Mesendoderm (in vitro differentiated cells): ENCODE measurements around the gene SIPA1L2.
"Not testable (repeated sequence)": the region's sequence is repeated elsewhere in the genome, so short reads cannot be mapped to it uniquely, and the experiment has no call there.

ENCODE experiments used
- DNase-seq: peaks from one replicate; pipeline ENCODE4 v3.0.0; 2013
- H2AK5ac ChIP-seq: 2 replicates; pipeline ENCODE4 v1.6.1; 2013; ENCODE audit warnings: low read length, inconsistent platforms
- H2BK120ac ChIP-seq: 2 replicates; pipeline ENCODE4 v1.6.1; 2013; ENCODE audit warnings: low read depth, mild to moderate bottlenecking, low read length, moderate library complexity, mixed read lengths
- H2BK15ac ChIP-seq: replicated peaks from 2 replicates; pipeline ENCODE4 v1.6.1; 2013; ENCODE audit warnings: low read depth, mild to moderate bottlenecking, moderate library complexity
- H2BK5ac ChIP-seq: 2 replicates; pipeline ENCODE4 v1.6.1; 2013; ENCODE audit warnings: low read length, inconsistent platforms
- H3K18ac ChIP-seq: 2 replicates; pipeline ENCODE4 v1.6.1; 2013; ENCODE audit warnings: mild to moderate bottlenecking, low read length, mixed read lengths
- H3K23ac ChIP-seq: one replicate; pipeline ENCODE4 v1.6.1; 2013; ENCODE audit warnings: low read length
- H3K27ac ChIP-seq: 2 replicates; pipeline ENCODE4 v1.5.1; 2013; ENCODE audit warnings: low read depth, mild to moderate bottlenecking, inconsistent platforms, low read length, moderate library complexity
- H3K27me3 ChIP-seq: 2 replicates; pipeline ENCODE4 v1.6.1; 2013; ENCODE audit warnings: low read length, control low read depth, mild to moderate bottlenecking, inconsistent platforms; ENCODE audit not compliant: insufficient read depth, poor library complexity
- H3K36me3 ChIP-seq: 2 replicates; pipeline ENCODE4 v1.6.1; 2013; ENCODE audit warnings: low read length, inconsistent platforms; ENCODE audit not compliant: control insufficient read depth, insufficient read depth
- H3K4ac ChIP-seq: one replicate; pipeline ENCODE4 v1.6.1; 2013; ENCODE audit warnings: low read depth, mild to moderate bottlenecking, low read length, moderate library complexity
- H3K4me1 ChIP-seq: 2 replicates; pipeline ENCODE4 v1.6.1; 2013; ENCODE audit warnings: low read depth, low read length, inconsistent platforms; ENCODE audit not compliant: control insufficient read depth
- H3K4me2 ChIP-seq: 2 replicates; pipeline ENCODE4 v1.6.1; 2013; ENCODE audit warnings: low read length
- H3K4me3 ChIP-seq: 2 replicates; pipeline ENCODE4 v1.5.1; 2013; ENCODE audit warnings: mild to moderate bottlenecking, low read length
- H3K56ac ChIP-seq: one replicate; pipeline ENCODE4 v1.6.1; 2013; ENCODE audit warnings: low read length
- H3K79me1 ChIP-seq: 2 replicates; pipeline ENCODE4 v1.6.1; 2013; ENCODE audit warnings: low read length, inconsistent platforms
- H3K79me2 ChIP-seq: 2 replicates; pipeline ENCODE4 v1.6.1; 2013; ENCODE audit warnings: mild to moderate bottlenecking, low read length; ENCODE audit not compliant: control insufficient read depth, insufficient read depth
- H3K9ac ChIP-seq: 2 replicates; pipeline ENCODE4 v1.6.1; 2013; ENCODE audit warnings: low read length, inconsistent platforms
- H4K5ac ChIP-seq: one replicate; pipeline ENCODE4 v1.6.1; 2013; ENCODE audit warnings: low read length
- H4K8ac ChIP-seq: one replicate; pipeline ENCODE4 v1.6.1; 2013; ENCODE audit warnings: low read depth, mild to moderate bottlenecking, control low read depth, low read length, moderate library complexity
- WGBS: extraction: QIAGEN DNeasy Blood & Tissue Kit; methylation state at CpG from one replicate; pipeline ENCODE4 v1.1.7; 2013; ENCODE audit warnings: low lambda C conversion rate, missing lambda C conversion rate; ENCODE audit not compliant: insufficient coverage; ENCODE audit errors: extremely low coverage; 5-methylcytosine and 5-hydroxymethylcytosine counted together

Gene SIPA1L2

DNA sequence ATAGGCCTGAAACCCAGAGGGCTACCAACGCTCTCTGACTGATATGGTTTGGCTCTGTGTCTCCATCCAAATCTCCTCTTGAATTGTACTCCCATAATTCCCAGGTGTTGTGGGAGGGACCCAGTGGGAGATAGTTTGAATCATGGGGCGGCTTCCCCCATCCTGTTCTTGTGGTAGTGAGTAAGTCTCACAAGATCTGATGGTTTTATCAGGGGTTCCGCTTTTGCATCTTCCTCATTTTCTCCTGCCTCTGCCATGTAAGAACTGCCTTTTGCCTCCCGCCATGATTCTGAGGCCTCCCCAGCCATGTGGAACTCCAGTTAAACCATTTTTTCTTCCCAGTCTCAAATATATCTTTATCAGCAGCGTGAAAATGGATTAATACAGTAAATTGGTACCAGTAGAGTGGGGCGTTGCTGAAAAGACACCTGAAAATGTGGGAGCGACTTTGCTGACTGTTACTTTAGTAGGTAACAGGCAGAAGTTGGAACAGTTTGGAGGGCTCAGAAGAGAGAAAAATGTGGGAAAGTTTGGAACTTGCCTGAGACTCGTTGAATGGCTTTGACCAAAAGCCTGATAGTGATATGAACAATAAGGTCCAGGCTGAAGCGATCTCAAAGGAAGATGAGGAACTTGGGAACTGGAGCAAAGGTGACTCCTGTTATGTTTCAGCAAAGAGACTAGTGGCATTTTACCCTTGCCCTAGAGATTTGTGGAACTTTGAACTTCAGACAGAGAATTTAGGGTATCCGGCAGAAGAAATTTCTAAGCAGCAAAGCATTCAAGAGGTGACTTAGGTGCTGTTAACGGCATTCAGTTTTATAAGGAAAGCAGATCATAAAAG lies 18.8 kb downstream of the SIPA1L2 start:
- not testable (repeated sequence) for H3K4me3 ChIP-seq, DNase-seq, H3K4ac ChIP-seq, H3K23ac ChIP-seq, H3K27me3 ChIP-seq, H4K5ac ChIP-seq, H2BK15ac ChIP-seq, H3K56ac ChIP-seq, H3K18ac ChIP-seq, H3K9ac ChIP-seq, H3K27ac ChIP-seq, H4K8ac ChIP-seq, H3K4me2 ChIP-seq, H3K36me3 ChIP-seq, H2BK120ac ChIP-seq, H2BK5ac ChIP-seq, H2AK5ac ChIP-seq
- no CpG with 5 or more reads among the region's 11 CpGs for WGBS
- Histone ChIP-seq H3K79me2 (peaks cover 55% of the 10 kb centered on the region), H3K79me1 (peaks cover 16% of the 10 kb centered on the region), H3K4me1 (peaks cover 14% of the 10 kb centered on the region)

- no CpG with 5 or more reads among the region's 6 CpGs for WGBS
- no peak overlapping the region for H3K27ac ChIP-seq
- peaks cover 49% of the 10 kb centered on the region for H3K79me2 ChIP-seq
- H3K79me1 ChIP-seq: peaks cover 18% of the 10 kb centered on the region
- H3K4me1 ChIP-seq: peaks cover 11% of the 10 kb centered on the region
- H2BK15ac ChIP-seq: no peak overlapping the region
- no peak overlapping the region for H3K18ac ChIP-seq
- H3K56ac ChIP-seq: peak overlapping the region; percentile 22
- DNase-seq: no peak
- H3K27me3 ChIP-seq: no peaks in the 10 kb centered on the region
- no peak overlapping the region for H3K4ac ChIP-seq
- no peak overlapping the region for H2BK120ac ChIP-seq
- H3K9ac ChIP-seq: no peak overlapping the region
- H4K5ac ChIP-seq: no peak overlapping the region
- no peak overlapping the region for H3K4me2 ChIP-seq
- H2AK5ac ChIP-seq: no peak overlapping the region
- no peak overlapping the region for H2BK5ac ChIP-seq
- no peaks in the 10 kb centered on the region for H3K36me3 ChIP-seq
- H3K4me3 ChIP-seq: no peak overlapping the region
- no peak overlapping the region for H4K8ac ChIP-seq
- no peak overlapping the region for H3K23ac ChIP-seq
Observed at GRCh38 chr1:232610192-232610901, 19.6 kb downstream of the SIPA1L2 start.

DNA sequence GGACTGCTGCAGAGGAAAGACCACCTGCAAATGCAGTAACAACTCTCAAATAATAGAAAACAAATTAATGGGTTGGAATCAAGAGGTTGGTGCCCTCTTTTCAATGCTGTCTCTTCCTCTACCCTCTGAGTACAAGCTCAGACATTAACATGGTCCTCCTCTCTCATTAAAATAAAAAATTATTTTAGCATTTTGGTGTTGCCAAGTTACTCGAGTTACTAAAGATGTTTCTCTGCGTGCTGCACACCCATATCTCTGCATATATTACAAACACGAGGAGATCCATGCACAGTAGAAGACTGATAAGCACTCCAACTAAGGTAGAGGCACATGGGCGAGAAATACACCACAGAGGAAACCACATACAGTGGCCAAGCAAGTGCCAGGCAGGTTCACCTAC lies 21.5 kb downstream of the SIPA1L2 start:
- no peak overlapping the region for H2AK5ac ChIP-seq
- no CpG with 5 or more reads among the region's 4 CpGs for WGBS
- DNase-seq: no peak
- H2BK5ac ChIP-seq: no peak overlapping the region
- H3K4me3 ChIP-seq: no peak overlapping the region
- H3K36me3 ChIP-seq: no peaks in the 10 kb centered on the region
- H3K79me1 ChIP-seq: peaks cover 12% of the 10 kb centered on the region
- no peak overlapping the region for H3K18ac ChIP-seq
- no peak overlapping the region for H3K4ac ChIP-seq
- no peak overlapping the region for H3K56ac ChIP-seq
- no peak overlapping the region for H2BK15ac ChIP-seq
- H3K4me1 ChIP-seq: peaks cover 1% of the 10 kb centered on the region
- no peak overlapping the region for H3K27ac ChIP-seq
- no peak overlapping the region for H2BK120ac ChIP-seq
- H3K4me2 ChIP-seq: no peak overlapping the region
- peaks cover 47% of the 10 kb centered on the region for H3K79me2 ChIP-seq
- H4K5ac ChIP-seq: no peak overlapping the region
- no peak overlapping the region for H3K23ac ChIP-seq
- H3K9ac ChIP-seq: no peak overlapping the region
- no peaks in the 10 kb centered on the region for H3K27me3 ChIP-seq
- H4K8ac ChIP-seq: no peak overlapping the region

DNA sequence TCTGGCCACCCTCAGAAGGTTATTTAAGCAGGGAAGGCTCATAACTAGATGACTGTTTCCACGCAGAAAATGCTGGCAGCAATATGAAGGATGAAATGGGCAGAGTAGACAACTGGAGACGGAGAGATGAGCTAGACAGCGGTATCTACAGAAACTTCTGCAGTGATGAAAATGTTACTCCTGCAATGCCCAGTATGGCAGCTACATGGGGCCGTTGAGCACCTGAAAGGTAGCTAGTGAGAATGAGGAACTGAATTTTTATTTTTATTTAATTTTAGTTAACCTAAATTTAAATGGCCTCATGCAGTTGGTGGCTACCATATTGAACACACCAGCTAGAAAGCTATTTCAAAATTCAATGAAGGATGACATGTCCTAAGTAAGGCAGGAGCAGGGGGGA lies 27.3 kb downstream of the SIPA1L2 start:
- WGBS: no CpG with 5 or more reads among the region's 4 CpGs
- Histone ChIP-seq H3K36me3 (no peaks in the 10 kb centered on the region), H2BK5ac (no peak overlapping the region), H3K27me3 (no peaks in the 10 kb centered on the region), H4K8ac (no peak overlapping the region), H3K18ac (no peak overlapping the region), H3K79me1 (peaks cover 38% of the 10 kb centered on the region), H3K4me2 (no peak overlapping the region), H3K4me1 (peaks cover 18% of the 10 kb centered on the region), H3K4me3 (no peak overlapping the region), H3K27ac (no peak overlapping the region), H3K56ac (no peak overlapping the region), H2AK5ac (no peak overlapping the region), H3K9ac (no peak overlapping the region), H3K4ac (no peak overlapping the region), H2BK15ac (no peak overlapping the region), H3K23ac (no peak overlapping the region), H3K79me2 (peaks cover 68% of the 10 kb centered on the region), H4K5ac (no peak overlapping the region), H2BK120ac (no peak overlapping the region)
- peak; percentile 29 for DNase-seq

GRCh38 chr1:232600424-232601258 lies 29.3 kb downstream of the SIPA1L2 start:
- Histone ChIP-seq H4K8ac (no peak overlapping the region), H3K4ac (no peak overlapping the region), H3K27me3 (no peaks in the 10 kb centered on the region), H3K79me2 (peaks cover 73% of the 10 kb centered on the region), H3K4me3 (no peak overlapping the region), H2BK15ac (no peak overlapping the region), H2AK5ac (no peak overlapping the region), H3K4me2 (no peak overlapping the region), H3K27ac (no peak overlapping the region), H3K79me1 (peaks cover 43% of the 10 kb centered on the region), H3K23ac (no peak overlapping the region), H3K9ac (no peak overlapping the region), H3K56ac (peak overlapping the region; percentile 53), H3K36me3 (no peaks in the 10 kb centered on the region), H2BK120ac (no peak overlapping the region), H3K18ac (peak overlapping the region; percentile 41), H4K5ac (no peak overlapping the region), H2BK5ac (no peak overlapping the region), H3K4me1 (peaks cover 25% of the 10 kb centered on the region)
- DNase-seq: peak; percentile 55
- WGBS: no CpG with 5 or more reads among the region's 6 CpGs
